HG03442 (cell line): ENCODE measurements around the gene ARHGEF10L.

Source experiments
- ATAC-seq: cut with Tn5 transposase; IDR thresholded peaks from one replicate; pipeline ENCODE4 v1.9.1; 2021; ENCODE audit warnings: mild to moderate bottlenecking, moderate library complexity; ENCODE audit not compliant: unreplicated experiment

Gene ARHGEF10L

DNA sequence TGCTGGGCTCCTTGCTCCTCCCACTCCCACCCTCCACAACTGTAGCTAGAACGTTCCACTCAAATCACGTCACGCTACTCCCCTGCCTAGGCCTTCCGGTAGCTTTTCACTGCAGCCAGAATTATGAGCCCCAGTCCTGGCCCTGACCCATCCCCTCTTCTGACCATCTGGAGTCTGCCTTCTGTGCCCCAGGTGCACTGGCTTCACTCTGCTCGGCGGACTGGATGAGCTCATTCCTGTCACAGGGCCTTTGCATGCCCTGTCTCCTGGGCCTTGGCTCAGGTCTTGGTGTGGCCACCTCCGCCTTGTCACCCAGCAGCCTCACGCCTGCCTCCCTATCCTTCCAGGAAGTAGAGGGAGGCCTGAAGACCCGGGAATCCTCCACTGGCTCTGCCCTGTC is 153.1 kb downstream of the ARHGEF10L start:
- no peak for ATAC-seq

DNA sequence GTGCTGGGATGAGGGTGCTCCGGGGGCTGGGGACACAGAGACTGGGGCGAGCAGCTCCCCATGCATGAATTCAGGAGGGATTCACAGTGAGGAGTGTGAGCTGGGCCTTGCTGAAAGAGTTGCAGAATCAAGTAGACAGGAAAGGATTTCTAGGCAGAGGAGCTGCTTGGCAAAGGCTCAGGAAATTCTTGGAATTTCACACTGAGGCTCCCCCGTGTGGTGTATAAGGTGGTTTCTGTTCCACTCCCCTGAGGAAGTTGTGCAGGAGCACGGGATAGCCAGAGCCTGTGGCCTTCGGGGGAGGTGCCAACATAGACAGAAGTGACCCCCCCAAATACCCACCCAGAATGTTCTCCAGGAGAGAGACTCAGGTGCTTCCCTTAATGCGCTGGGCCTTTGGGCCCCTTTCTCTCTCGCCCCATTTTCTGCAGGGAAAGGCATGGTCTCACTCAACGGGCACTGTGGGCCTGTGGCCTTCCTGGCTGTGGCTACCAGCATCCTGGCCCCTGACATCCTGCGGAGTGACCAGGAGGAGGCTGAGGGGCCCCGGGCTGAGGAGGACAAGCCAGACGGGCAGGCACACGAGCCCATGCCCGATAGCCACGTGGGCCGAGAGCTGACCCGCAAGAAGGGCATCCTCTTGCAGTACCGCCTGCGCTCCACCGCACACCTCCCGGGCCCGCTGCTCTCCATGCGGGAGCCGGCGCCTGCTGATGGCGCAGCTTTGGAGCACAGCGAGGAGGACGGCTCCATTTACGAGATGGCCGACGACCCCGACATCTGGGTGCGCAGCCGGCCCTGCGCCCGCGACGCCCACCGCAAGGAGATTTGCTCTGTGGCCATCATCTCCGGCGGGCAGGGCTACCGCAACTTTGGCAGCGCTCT is 157.2 kb downstream of the ARHGEF10L start:
- ATAC-seq: no peak

GRCh38 chr1:17697458-17697857 is 158.0 kb downstream of the ARHGEF10L start:
- ATAC-seq: no peak

- ATAC-seq: no peak
These were observed 160.1 kb downstream of the ARHGEF10L start for GRCh38 chr1:17699581-17699980.

DNA sequence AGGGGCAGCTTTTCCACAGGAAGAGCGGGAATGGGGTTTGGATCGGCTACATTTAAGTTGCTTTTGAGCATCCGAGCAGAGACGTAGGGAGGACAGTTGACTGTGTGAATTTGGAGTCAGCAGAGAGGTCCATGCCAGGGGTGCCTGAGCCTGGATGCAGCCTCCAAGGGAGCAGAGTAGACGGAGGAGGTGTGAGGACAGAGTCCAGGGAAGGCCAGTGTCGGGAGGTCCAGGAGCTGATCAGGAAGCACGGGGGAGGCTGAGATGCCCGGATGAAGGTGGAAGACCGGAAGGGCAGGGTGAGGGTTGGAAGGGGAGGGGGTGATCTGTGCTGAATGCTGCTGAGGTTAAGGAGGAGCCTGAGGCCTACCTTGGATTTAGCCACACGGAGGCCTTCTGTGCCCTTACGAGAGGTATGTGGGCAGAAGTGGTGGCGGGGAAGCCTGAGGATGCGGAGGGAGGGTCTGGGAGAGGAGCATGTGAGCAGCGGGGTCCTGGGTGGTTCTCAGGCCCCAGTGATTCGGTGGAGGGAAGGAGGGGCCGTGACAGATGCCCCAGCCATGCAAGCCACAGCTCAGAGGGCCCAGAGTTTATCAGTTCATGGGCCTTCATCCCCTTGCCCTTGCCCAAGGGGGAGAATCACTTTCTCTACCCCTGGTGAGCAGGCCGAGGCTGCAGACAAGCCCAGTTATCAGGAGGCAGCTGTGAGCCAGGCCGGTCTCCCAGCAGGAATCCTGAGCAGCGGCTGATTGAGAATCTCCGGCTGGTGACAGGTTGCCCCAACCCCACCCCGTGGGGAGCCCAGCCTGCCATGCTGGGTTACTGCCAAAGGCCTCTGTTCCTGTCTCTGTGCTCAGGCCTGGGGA is 161.7 kb downstream of the ARHGEF10L start:
- ATAC-seq: no peak

- ATAC-seq: no peak
These were observed 164.7 kb downstream of the ARHGEF10L start for GRCh38 chr1:17704176-17704575.

- ATAC-seq: no peak
These were observed 166.9 kb downstream of the ARHGEF10L start for GRCh38 chr1:17706445-17706844.

GRCh38 chr1:17709981-17710380 is 170.5 kb downstream of the ARHGEF10L start:
- ATAC-seq: no peak

GRCh38 chr1:17710889-17711576 is 171.5 kb downstream of the ARHGEF10L start:
- no peak for ATAC-seq

GRCh38 chr1:17711577-17711910 is 172.0 kb downstream of the ARHGEF10L start:
- no peak for ATAC-seq

DNA sequence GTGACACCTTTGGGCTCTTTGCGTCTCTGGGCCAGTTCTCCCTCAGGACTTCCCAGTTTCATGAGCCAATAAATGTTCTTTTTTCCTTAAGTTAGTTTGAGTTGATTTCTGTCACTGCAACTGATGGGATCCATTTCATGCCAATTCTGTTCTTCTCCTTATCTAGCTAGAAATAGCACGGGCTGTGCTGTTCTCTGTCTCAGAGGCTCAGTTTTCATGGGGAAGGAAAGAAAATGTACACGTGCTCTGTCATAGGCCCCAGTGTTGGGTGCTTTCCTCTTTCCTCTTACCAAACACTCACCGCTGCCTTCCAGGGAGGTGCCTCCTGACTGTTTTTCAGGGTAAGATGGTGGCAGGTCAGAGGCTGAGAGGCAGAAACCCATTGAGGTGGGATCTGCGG is 172.4 kb downstream of the ARHGEF10L start:
- ATAC-seq: no peak

GRCh38 chr1:17713993-17714392 is 174.5 kb downstream of the ARHGEF10L start:
- no peak for ATAC-seq

GRCh38 chr1:17717594-17718535 is 178.4 kb downstream of the ARHGEF10L start:
- no peak for ATAC-seq

DNA sequence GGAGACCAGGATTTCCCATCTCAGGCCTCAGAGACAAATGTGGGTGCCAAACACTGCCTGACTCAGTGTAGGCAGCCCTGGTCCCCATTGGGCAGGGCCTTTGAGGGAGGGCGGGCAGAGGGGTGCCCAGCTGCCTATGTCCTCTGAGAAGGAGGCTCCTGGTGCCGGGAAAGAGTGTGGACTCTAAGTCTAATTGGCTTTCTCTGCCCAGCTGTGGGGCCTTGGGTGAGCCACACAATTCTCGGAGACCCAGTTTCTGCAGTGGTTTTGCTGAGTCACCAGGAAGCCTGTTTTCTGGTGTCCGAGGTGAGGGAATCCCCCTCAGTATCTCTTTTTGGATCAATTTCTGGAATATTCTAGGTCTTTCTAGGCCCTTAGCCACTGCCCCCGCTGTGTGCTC is 180.4 kb downstream of the ARHGEF10L start:
- ATAC-seq: no peak

DNA sequence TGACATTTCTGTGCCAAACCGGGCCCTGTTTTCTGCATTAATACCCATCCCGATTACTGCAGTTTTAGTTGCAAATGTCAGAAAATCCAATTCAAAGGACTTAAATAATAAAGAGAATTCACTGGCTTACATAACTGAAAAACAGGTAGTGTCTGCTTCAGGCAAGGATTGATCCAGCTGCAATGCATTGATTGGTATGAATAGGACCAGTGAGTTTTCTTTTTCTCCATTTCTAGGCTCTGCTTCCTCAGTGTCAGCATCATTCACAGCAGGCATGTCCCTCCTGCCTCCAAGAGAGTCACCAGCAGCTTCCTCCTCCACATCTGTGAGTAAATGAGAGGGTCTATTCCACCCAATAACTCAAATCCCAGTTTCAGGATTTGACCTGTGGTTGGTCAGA is 181.9 kb downstream of the ARHGEF10L start:
- no peak for ATAC-seq

GRCh38 chr1:17723684-17724083 is 184.2 kb downstream of the ARHGEF10L start:
- ATAC-seq: no peak

DNA sequence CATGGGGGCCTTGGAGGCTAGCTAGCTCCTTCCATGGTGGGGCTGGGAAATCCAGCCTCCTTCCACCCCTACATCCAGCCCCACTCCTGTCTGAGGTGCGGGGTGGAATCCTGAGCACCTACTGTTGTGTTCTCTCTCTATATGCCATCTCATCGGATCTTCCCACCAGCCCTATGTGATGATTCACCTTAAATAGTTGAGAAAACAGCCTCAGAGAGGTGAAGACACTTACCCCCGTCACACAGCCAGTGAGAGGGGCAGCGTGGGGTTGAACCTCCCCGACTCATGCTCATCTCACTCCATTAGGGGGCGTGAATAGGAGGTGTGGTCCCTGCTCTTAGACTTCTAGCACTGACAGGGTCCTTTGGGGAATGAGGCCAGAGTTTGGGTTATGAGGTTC is 184.7 kb downstream of the ARHGEF10L start:
- ATAC-seq: no peak

- no peak for ATAC-seq
These were observed 185.7 kb downstream of the ARHGEF10L start for GRCh38 chr1:17725084-17725719.

DNA sequence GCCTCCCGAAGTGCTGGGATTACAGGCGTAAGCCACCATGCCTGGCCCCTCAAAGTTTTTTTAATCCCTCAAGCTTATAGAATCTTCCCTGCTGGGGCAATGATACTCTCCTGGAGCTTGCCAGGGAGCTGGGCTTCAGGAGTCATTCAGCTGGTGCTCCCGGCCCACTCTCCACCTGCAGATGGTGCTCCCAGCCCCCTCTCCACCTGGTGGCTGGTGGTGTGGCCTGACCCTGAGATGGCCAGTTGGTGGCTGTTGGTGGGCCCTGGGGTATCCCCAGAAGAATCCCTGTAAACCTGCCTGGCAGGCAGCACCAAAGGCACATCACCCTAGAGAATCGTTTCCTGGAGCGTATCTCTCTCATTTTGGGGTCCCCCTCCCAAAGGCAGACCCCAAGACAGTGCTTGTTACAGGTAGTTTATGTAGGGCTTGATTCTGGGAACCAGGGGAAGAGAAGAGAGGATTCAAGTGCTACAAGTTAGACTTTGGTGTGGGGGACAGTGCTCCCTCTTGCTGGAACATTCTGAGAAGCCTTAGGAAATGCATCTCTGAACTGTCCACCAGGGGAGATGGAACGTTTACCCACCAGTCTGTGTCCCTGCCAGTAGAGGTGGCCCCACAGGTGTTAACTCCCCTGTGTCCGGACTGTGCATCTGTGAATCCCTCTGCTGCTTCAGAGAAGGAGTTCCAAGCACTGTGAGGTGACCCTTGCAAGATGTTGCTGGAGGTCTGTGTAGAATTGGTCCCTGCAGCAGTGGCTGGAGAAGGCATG is 186.5 kb downstream of the ARHGEF10L start:
- no peak for ATAC-seq
